Measurements from ENCODE around the gene DEFB112.

GRCh38 chr6:50093116-50093937 is 43.6 kb upstream of the DEFB112 start:
- TF ChIP-seq CTCF (IDR thresholded peaks at IDR 0.05), result no peak
- no peak for TF ChIP-seq POLR2AphosphoS5 (IDR thresholded peaks at IDR 0.05)
